Uterus (tissue), 4 donors: Measurements from ENCODE around the gene HCFC1. TPM values are rescaled to one million over a fixed set of nuclear protein-coding genes. Genes with fewer than 3 reads are reported as not detected.

ENCODE experiments used
- DNase-seq, 2 donors: peaks; one replicate each; pipeline ENCODE4 v3.0.0-alpha.2; 2019 to 2020
- H3K27ac ChIP-seq, 2 donors: fragments of 200-600 bp; sonication (generic); 1 replicate in 1 of 2; 2 replicates in 1 of 2; pipeline ENCODE4 v1.5.1; 2016 to 2018
- H3K27me3 ChIP-seq, 2 donors: fragments of 200-600 bp; sonication (generic); one replicate each; pipeline ENCODE4 v1.5.1; 2018 to 2019; ENCODE audit warnings: control low read depth in 1 of 2
- H3K36me3 ChIP-seq, 2 donors: fragments of 200-600 bp; sonication (generic); one replicate each; pipeline ENCODE4 v1.5.1; 2019; ENCODE audit warnings: control low read depth in 1 of 2
- H3K4me1 ChIP-seq, 2 donors: fragments of 200-600 bp; sonication (generic); one replicate each; pipeline ENCODE4 v1.5.1; 2018 to 2019; ENCODE audit warnings: control low read depth in 1 of 2
- H3K4me3 ChIP-seq, 2 donors: fragments of 200-600 bp; sonication (generic); 1 replicate in 1 of 2; 2 replicates in 1 of 2; pipeline ENCODE4 v1.5.1; 2018 to 2019; ENCODE audit warnings: mild to moderate bottlenecking in 1 of 2
- H3K9me3 ChIP-seq, 2 donors: fragments of 200-600 bp; sonication (generic); one replicate each; pipeline ENCODE4 v1.5.1; 2019; ENCODE audit warnings: control low read depth in 1 of 2
- POLR2A ChIP-seq, 2 donors: fragments of 450-650 bp; IDR thresholded peaks; one replicate each; pipeline ENCODE4 v1.6.1; 2016; ENCODE audit warnings: antibody characterized with exemption in 2 of 2, mild to moderate bottlenecking in 1 of 2, moderate library complexity in 1 of 2
- intact Hi-C: fragments of 100-400 bp; cut with DNase I; formaldehyde crosslinking; loops from one replicate; pipeline ENCODE4 v1.15.1; 2023; ENCODE audit warnings: low total_unique reads
- total RNA-seq, 4 donors: library from RNA; depleted of rRNA in 3 of 4; stranded (reverse); fragments of >200 nt in 3 of 4; gene quantifications; one replicate each; pipeline versions ENCODE4 v1.1.0 to v1.2.4, GENCODE V29; 2014 to 2023
- TF ChIP-seq, protein P1 (sequence below), 4 experiments: fragments of 200-600 bp in 2 of 4; fragments of 450-650 bp in 2 of 4; sonication (generic) in 2 of 4; IDR thresholded peaks; one replicate each; pipeline ENCODE4 v1.5.1; 2016 to 2019; ENCODE audit warnings: antibody characterized with exemption in 4 of 4, mild to moderate bottlenecking in 2 of 4, moderate library complexity in 1 of 4
- donor health status: DM: yes; HTN: yes; CAD: no.

The HCFC1 gene
- total RNA-seq, 4 donors from 2014 or later, result 20.9 to 65.7 (median 37.3) TPM

DNA sequence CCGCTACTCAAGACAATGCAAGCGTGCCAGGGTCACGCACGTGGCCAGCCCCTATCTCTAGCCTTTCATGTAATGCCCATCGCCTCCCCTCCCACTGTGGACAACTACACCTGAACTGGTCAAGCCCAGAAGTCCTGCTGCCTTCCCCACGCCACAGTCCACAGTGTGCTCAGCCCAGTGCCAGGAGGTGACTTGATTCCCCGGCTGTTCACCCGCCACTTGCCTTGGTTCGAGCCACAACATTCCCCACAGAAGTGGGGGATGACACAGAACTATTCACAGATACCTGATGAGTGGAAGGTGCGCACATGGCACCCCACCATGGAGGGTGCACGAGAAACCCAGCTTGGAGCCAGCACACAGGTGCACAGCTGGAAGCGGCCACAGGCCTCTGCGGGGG lies 52.3 kb downstream of the HCFC1 start:
- H3K27me3 ChIP-seq, result no peaks in the 10 kb centered on the region
- H3K36me3 ChIP-seq, result no peaks in the 10 kb centered on the region
- intact Hi-C loops, result no loop called here
- H3K4me1 ChIP-seq, result peaks cover 0 to 4% of the 10 kb centered on the region in 2 donors
- DNase-seq, result no peak
- TF ChIP-seq, protein P1, sequence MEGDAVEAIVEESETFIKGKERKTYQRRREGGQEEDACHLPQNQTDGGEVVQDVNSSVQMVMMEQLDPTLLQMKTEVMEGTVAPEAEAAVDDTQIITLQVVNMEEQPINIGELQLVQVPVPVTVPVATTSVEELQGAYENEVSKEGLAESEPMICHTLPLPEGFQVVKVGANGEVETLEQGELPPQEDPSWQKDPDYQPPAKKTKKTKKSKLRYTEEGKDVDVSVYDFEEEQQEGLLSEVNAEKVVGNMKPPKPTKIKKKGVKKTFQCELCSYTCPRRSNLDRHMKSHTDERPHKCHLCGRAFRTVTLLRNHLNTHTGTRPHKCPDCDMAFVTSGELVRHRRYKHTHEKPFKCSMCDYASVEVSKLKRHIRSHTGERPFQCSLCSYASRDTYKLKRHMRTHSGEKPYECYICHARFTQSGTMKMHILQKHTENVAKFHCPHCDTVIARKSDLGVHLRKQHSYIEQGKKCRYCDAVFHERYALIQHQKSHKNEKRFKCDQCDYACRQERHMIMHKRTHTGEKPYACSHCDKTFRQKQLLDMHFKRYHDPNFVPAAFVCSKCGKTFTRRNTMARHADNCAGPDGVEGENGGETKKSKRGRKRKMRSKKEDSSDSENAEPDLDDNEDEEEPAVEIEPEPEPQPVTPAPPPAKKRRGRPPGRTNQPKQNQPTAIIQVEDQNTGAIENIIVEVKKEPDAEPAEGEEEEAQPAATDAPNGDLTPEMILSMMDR (IDR thresholded peaks at IDR 0.05), result no peak
- no peak for TF ChIP-seq POLR2A (IDR thresholded peaks at IDR 0.05)
- H3K9me3 ChIP-seq, result no peaks in the 10 kb centered on the region
- H3K4me3 ChIP-seq, result no peak overlapping the region
- no peak overlapping the region for H3K27ac ChIP-seq

DNA sequence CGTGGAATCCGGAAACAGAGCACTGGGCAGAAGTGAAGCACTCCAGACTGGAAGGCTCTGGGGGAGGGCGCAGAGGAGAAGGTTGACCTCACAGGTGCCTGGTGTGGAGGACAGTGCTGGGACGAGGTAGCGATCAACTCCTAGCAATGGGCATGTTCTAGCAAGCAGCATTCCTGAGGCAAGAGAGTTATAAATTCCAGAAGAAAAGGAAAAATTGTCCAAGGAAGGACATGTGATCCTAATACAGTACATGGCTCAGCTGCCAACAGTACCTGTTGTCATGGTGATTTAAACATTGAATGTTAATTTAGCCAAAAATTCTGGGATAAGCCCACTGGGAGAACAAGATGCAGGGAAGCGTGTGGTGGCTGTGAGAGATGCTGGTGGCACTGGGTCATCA lies 53.7 kb downstream of the HCFC1 start:
- TF ChIP-seq, protein P1 (IDR thresholded peaks at IDR 0.05), result no peak
- TF ChIP-seq POLR2A (IDR thresholded peaks at IDR 0.05), result no peak
- no peak for DNase-seq
- Histone ChIP-seq H3K27ac (no peak overlapping the region), H3K36me3 (no peaks in the 10 kb centered on the region), H3K9me3 (no peaks in the 10 kb centered on the region), H3K27me3 (no peaks in the 10 kb centered on the region), H3K4me3 (no peak overlapping the region), H3K4me1 (peaks cover 0 to 4% of the 10 kb centered on the region in 2 donors)
- intact Hi-C loops, result no loop called here

DNA sequence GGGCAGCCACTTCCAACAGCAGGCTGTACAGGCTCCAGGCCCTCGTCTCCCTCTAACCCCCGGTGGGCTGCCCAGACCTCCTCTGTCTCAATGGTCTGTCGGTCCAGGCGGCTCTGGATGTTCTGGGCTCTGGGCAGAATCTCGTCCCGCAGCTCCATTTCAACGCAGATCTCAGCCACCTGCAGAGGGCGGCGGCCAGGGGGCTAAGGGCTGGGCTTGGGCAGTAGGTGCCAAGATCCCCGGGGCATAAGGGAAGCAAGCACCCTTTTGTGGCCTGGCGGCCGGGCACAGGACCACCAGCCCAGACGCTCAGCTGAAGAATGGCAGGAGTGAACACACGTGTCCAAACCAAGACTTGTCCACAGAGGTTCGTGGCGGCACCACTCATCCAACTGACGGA lies 57.9 kb downstream of the HCFC1 start:
- no peaks in the 10 kb centered on the region for H3K27me3 ChIP-seq
- H3K27ac ChIP-seq, result no peak overlapping the region
- no peak for TF ChIP-seq POLR2A (IDR thresholded peaks at IDR 0.05)
- TF ChIP-seq, protein P1 (IDR thresholded peaks at IDR 0.05), result no peak
- no peaks in the 10 kb centered on the region for H3K4me1 ChIP-seq
- no peaks in the 10 kb centered on the region for H3K36me3 ChIP-seq
- no peaks in the 10 kb centered on the region for H3K9me3 ChIP-seq
- no peak for DNase-seq
- no peak overlapping the region for H3K4me3 ChIP-seq
- intact Hi-C loops, result no loop called here

DNA sequence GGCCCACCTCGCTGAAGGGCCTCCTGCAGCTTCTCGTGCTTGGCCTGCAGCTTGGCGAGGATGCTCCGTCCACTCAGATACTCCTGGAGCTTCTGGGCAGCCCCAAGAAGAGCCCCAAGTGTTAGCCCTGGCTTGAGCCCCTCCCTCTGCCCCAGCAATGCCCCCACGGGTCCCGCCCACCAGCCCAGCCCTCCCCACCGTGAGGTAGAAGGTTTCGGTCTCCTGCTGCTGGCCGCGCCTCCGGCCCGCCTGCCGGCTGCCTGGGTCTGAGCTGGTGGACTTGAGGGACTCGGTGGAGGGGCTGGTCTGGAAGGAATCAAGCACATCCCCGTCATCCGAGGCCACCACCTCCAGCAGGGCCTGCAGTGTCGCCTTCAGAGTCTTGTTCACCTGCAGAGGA lies 58.4 kb downstream of the HCFC1 start:
- Histone ChIP-seq H3K36me3 (no peaks in the 10 kb centered on the region), H3K4me1 (no peaks in the 10 kb centered on the region), H3K9me3 (no peaks in the 10 kb centered on the region), H3K4me3 (no peak overlapping the region), H3K27ac (no peak overlapping the region), H3K27me3 (no peaks in the 10 kb centered on the region)
- TF ChIP-seq, protein P1 (IDR thresholded peaks at IDR 0.05), result no peak
- TF ChIP-seq POLR2A (IDR thresholded peaks at IDR 0.05), result no peak
- no peak for DNase-seq
- intact Hi-C loops, result no loop called here

DNA sequence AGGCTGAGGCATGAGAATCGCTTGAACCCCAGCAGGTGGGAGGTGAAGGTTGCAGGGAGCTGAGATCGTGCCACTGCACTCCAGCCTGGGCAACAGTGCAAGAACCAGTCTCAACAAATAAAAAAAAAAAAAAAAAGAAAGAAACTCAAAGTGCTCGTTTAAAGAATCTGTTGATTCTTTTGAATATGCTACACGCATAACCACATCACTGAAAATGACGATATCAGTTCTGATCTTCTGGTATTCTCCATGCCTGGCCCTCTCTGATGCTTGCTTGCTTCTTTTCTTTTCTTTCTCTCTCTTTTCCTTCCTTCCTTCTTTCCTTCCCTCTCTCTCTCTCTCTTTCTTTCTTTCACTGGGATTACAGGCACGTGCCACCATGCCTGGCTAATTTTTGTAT lies 59.8 kb downstream of the HCFC1 start:
- no peak overlapping the region for H3K4me3 ChIP-seq
- H3K27me3 ChIP-seq, result no peaks in the 10 kb centered on the region
- no peak for DNase-seq
- TF ChIP-seq, protein P1 (IDR thresholded peaks at IDR 0.05), result no peak
- no peak for TF ChIP-seq POLR2A (IDR thresholded peaks at IDR 0.05)
- no peaks in the 10 kb centered on the region for H3K4me1 ChIP-seq
- no peaks in the 10 kb centered on the region for H3K36me3 ChIP-seq
- H3K27ac ChIP-seq, result no peak overlapping the region
- intact Hi-C loops, result no loop called here
- H3K9me3 ChIP-seq, result no peaks in the 10 kb centered on the region
